Glomerular endothelial cell (primary cell): Measurements from ENCODE around the gene KRT78. TPM values are rescaled to one million over a fixed set of nuclear protein-coding genes. Genes with fewer than 3 reads are reported as not detected.

Experiments
- DNase-seq: peaks from one replicate; pipeline ENCODE4 v3.0.0-alpha.2; 2011; ENCODE audit warnings: low read depth, low spot score; ENCODE audit errors: extremely low read depth
- total RNA-seq: library from RNA; depleted of rRNA; stranded (reverse); fragments of >200 nt; gene quantifications from 2 replicates; pipeline ENCODE4 v1.2.3, GENCODE V29; 2015

The KRT78 gene
- total RNA-seq, 1 donor from 2014 or later: not detected

DNA sequence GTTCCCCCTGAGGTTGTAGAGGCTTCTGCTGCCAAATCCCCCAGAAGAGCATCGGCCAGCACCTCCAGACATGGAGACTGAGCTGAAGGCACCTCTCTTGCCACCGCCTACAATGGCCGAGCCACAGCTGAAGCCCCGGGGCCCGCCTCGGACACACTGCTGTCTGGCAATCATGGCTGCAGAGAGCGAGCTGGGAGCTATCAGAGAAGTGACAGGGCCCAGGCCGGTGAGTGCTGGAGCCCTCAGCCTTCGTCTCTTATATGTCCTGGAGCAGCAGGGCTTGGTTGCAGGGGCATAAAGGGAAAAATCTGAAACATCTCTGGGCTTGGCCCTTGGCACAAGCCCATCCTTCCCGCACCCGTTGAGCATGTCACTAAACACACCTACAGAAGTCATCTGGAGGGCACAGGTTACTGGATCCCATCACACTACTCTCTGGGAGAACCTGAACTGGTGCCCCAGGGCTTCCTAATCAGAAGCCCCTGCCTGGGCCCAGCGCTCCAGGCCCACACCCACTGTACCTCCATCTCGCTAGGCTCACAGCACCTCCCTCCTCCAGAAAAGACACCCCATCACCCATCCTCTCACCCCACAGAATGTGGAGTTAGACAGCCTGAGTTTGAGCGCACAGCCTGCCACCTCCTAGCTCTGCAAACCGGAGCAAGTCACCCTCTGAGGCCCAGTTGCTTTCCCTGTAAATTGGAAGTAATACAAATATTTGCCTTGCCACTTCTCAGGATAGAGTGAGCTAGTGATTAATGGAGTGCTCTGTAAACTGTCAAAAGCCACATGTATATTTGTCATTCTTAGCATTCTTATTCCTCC lies 34.7 kb downstream of the KRT78 start, which contains the start of gene KRT4:
TSS of gene KRT4 (minus strand) at position 232 of the 825 bp plus-strand sequence. CDS start at position 174, 58 bp downstream.
- no peak for DNase-seq

GRCh38 chr12:52813203-52813819 lies 35.5 kb downstream of the KRT78 start:
- DNase-seq: no peak

DNA sequence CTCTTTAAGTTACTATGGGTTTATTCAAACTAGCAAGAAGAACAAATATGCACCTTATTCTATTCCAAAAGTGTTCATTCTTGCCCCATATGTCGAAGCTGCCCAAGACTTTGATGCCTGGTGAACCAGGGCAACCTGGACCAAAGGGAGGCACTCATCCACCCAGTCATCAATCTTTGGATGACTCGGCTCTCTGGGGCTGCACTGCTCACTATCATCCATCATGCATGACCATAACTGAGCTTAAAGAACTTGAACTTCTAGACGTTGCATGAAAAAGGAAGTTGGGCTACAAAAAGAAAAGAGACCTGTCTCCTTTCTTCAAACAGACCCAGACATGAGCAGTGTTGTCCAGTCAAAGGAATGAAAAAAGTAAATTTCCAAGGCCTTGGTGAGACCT lies 36.0 kb downstream of the KRT78 start:
- no peak for DNase-seq

- DNase-seq: no peak
Observed at GRCh38 chr12:52812073-52812400, 36.8 kb downstream of the KRT78 start.

DNA sequence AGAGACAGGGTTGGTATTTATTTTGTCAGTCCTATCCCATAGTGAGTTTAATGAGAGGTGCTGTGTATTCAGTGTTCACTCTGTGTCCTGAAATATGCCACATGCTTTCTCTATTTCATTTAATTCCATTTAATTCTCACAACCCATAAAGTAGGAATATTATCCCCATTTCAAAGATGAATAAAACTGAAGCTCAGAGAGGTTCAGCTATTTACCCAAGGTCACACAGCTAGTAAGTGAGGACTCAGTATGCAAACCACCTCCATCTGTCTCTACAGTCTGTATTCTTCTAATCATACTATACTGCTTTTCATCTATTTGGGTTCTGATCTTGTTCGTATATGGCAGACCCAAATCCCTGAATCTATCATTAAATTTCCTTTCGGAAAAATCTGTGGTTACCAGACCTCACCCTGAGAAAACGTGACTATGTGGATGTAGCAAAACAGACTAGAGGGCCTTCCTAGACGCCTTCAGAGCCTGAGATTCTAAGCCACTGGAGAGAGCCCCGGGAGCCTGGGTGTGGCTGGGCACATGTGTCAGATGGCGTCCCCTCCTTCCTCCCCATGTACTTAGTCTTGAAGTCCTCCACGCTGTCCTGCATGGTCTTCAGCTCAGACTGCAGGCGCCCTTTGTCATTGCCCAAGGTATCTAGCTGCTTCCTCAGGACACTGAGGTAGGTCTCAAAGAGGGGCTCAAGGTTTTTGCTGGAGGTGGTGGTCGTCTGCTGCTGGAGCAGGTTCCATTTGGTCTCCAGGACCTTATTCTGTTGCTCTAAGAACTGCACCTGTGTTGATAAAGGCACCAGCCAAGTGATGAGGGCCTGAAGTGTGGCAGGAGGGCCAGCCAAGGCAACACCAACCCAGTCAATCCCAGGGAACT lies 37.4 kb downstream of the KRT78 start:
- DNase-seq: no peak

DNA sequence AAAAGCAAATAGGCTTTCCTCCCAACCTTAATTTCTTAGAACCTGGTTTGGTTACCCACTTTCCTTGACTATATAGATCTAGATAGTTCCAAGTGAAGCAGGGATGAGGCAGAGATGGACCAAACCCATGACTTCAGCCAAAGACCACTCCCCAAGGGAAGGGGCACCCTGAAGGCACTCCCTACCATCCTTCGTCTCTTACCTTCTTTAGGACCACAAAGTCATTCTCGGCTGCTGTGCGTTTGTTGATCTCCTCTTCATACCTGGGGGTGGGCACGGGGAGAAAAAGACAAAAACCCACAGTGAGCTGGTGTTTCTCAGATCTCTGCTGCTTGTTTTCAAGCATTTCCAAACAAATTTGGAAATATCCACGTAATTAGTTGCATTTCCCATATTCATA lies 38.2 kb downstream of the KRT78 start:
- DNase-seq: no peak

DNA sequence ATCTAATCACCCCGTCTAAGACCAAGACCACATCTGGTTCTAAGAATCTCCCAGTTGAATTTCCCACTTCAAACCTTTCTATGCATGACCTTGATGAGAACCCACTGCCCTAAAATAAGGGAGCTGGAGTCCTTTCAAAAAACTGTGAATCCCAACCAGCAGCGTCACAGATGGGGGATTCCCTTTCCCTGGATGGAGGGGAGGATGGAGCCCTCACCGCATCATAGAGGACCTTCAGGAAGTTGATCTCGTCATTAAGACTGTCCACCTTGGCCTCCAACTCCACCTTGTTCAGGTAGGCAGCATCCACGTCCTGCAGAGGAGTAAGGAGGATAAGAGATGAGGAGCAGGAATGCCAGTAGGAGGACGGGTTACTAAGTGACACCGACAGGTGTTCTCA lies 39.6 kb downstream of the KRT78 start:
- DNase-seq: no peak

GRCh38 chr12:52808573-52809160 lies 40.1 kb downstream of the KRT78 start:
- DNase-seq: no peak

GRCh38 chr12:52807544-52808470 lies 41.0 kb downstream of the KRT78 start:
- no peak for DNase-seq

- no peak for DNase-seq
Observed at GRCh38 chr12:52806821-52807543, 41.8 kb downstream of the KRT78 start.

DNA sequence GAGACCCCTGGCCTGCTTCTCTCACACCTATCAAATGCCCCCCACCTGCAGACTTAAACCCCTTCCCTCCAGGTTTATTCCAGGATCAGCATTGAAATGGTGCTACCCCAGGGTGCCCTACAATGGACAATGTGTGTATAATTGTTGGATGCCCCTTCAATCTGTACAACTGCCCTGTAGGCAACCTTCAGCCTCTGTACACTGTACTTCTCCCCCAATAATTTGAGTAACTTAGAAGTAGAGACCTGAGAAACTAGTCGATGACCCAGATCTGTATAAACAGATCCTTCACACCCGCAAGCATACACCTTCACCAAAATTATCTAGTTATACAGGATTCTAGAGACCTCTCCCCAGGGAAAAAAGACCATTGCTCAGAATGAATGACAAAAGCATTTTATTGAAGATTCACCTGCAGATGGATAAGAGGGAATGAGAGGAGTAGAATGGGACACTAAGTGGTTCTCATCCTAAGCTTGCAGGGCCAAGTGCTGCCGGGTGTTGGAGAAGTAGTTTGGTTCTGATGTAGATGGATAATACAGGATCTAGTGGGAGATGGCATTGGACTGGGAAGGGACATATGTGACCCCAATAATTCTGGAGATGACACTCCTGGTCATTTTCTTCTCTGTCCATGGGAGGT lies 42.5 kb downstream of the KRT78 start:
- no peak for DNase-seq

GRCh38 chr12:52805739-52806138 lies 43.1 kb downstream of the KRT78 start:
- no peak for DNase-seq

GRCh38 chr12:52805000-52805399 lies 43.8 kb downstream of the KRT78 start:
- DNase-seq: no peak

DNA sequence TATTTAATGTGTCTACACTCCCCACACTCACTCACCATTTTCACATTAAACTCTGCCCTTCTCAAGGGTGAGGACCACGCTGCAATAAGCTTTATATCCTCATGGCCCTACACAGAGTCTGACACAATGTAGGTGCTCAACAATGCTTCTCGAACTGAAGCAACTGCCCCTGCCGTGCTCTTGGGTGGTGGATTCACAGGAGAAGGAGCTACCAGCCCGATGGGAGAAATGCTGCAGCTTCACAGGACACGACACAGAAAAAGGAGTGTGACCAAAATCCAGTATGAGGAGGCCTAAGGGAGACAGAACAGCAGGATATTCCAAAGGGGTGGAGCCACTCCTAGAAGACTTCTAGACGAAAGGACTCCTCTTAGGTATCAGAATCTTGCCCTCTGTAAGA lies 46.4 kb downstream of the KRT78 start:
- DNase-seq: no peak

GRCh38 chr12:52801773-52802172 lies 47.0 kb downstream of the KRT78 start:
- DNase-seq: no peak

- DNase-seq: no peak
Observed at GRCh38 chr12:52800259-52800917, 48.4 kb downstream of the KRT78 start.

DNA sequence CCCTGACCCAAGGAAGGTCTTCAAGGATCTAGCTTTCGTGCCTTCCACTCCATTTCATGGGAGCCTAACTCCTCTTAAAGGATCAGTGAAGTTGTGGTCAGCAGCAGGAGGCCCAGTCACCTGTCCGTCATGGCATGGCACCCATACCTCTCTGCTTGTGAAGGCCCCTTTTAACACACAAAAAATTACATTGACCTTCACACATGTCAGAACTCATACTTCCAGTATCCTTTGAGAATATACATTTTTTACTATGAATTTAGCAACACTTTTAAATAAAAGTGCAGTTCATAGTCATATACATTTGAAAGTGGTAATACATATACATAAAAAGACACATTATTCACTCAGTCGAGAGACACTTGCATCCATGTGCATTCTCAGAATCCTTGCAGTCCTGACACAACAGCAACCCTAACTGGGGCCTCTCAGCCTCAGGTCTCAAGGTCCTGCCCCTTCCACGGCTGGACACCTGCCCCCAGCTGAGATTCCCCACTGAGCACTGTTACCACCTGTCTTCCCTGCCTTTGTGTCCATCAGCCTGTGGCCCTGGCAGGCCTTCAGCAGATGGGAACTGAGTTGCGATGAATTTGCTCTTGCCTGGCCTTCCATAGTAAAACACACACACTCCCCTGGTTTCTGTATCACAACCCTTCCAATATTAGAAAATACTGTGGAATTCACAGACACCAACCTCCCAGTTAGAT lies 49.1 kb downstream of the KRT78 start:
- no peak for DNase-seq
